ENCODE data around the gene PSMA6.

- TF ChIP-seq CTCF (IDR thresholded peaks at IDR 0.05; ENCODE audit: low read depth, low read length, missing input control) (no peak), MAX (IDR thresholded peaks at IDR 0.05) (no peak), HNF4G (IDR thresholded peaks at IDR 0.05) (no peak), RAD21 (IDR thresholded peaks at IDR 0.05) (no peak), FOXA2 (IDR thresholded peaks at IDR 0.05) (no peak), RXRA (IDR thresholded peaks at IDR 0.05) (no peak), EGR1 (IDR thresholded peaks at IDR 0.05; ENCODE audit: low read depth in 2 of 2) (no peak), TAF1 (conservative IDR thresholded peaks at IDR 0.05) (no peak), GABPA (IDR thresholded peaks at IDR 0.05 in 1 of 2, conservative IDR thresholded peaks at IDR 0.05 in 1 of 2) (no peak)
Observed at GRCh38 chr14:35303149-35303935, 11.2 kb downstream of the PSMA6 start.
